Mucosa of descending colon (tissue), 3 donors: ENCODE measurements around the gene LEUTX. TPM values are rescaled to one million over a fixed set of nuclear protein-coding genes. Genes with fewer than 3 reads are reported as not detected.

ENCODE experiments used
- ATAC-seq: fragments of 200-7000 bp; cut with Tn5 transposase; one replicate; pipeline ENCODE4 v1.9.1; 2020; ENCODE audit warnings: mild to moderate bottlenecking, moderate library complexity
- DNase-seq, 3 donors: peaks; one replicate each; pipeline ENCODE4 v3.0.0-alpha.2; 2020
- H3K36me3 ChIP-seq: fragments of 200-600 bp; one replicate; pipeline ENCODE4 v1.8.0; 2021; ENCODE audit warnings: low read depth, mild to moderate bottlenecking
- H3K4me1 ChIP-seq: fragments of 200-600 bp; one replicate; pipeline ENCODE4 v1.8.0; 2021; ENCODE audit warnings: low read depth, mild to moderate bottlenecking
- H3K4me3 ChIP-seq: fragments of 200-600 bp; one replicate; pipeline ENCODE4 v1.8.0; 2021; ENCODE audit warnings: mild to moderate bottlenecking
- H3K9me3 ChIP-seq: fragments of 200-600 bp; one replicate; pipeline ENCODE4 v1.8.0; 2021; ENCODE audit warnings: mild to moderate bottlenecking
- CTCF ChIP-seq: fragments of 200-600 bp; IDR thresholded peaks from one replicate; pipeline ENCODE4 v1.8.0; 2022; ENCODE audit warnings: antibody characterized with exemption, mild to moderate bottlenecking
- intact Hi-C, 2 donors: fragments of 100-400 bp; cut with DNase I in 1 of 2; cut with micrococcal nuclease in 1 of 2; formaldehyde crosslinking; loops; one replicate each; pipeline versions ENCODE4 v1.11.0 to v1.11.1; 2022; cut with DNase I, micrococcal nuclease
- total RNA-seq, 3 donors: library from RNA; stranded (reverse); fragmentation: NEBNext Ultra II Directional in 2 of 3; extraction: Animal tissue kit (Norgen Biotek cat#: 25700) in 2 of 3; gene quantifications; one replicate each; pipeline versions ENCODE4 v1.2.1 to v1.2.4, GENCODE V29; 2021 to 2023
- donor health status: DM: no; HTN: no; CAD: no; lungs with moderate emphysema.
- donor health status: DM: no; HTN: no; CAD: no.
- donor health status: DM: no; HTN: yes; CAD: no.

The LEUTX gene
- total RNA-seq, 3 donors from 2014 or later: not detected

- ATAC-seq (no peak), DNase-seq (no peak)
- intact Hi-C loops: no loop called here
- no peak for TF ChIP-seq CTCF
- Histone ChIP-seq H3K9me3 (no peaks in the 10 kb centered on the region), H3K36me3 (no peaks in the 10 kb centered on the region), H3K4me1 (no peaks in the 10 kb centered on the region), H3K4me3 (no peak overlapping the region)
Observed at GRCh38 chr19:39737351-39737750, 41.3 kb upstream of the LEUTX start.

GRCh38 chr19:39737891-39738290, 40.8 kb upstream of the LEUTX start, which contains the start of gene CLC:
CLC (minus strand) TSS chr19:39738029; CDS start chr19:39737952, 77 bp downstream.
- Histone ChIP-seq H3K4me1 (no peaks in the 10 kb centered on the region), H3K9me3 (no peaks in the 10 kb centered on the region), H3K4me3 (no peak within 1 kb of the TSS), H3K36me3 (no peaks in the 10 kb centered on the region)
- DNase-seq (no peak), ATAC-seq (no peak)
- intact Hi-C loops: no loop called here
- TF ChIP-seq CTCF: no peak

- no peaks in the 10 kb centered on the region for H3K36me3 ChIP-seq
- H3K4me1 ChIP-seq: no peaks in the 10 kb centered on the region
- DNase-seq (no peak), ATAC-seq (no peak)
- intact Hi-C loops: no loop called here
- H3K4me3 ChIP-seq: no peak overlapping the region
- H3K9me3 ChIP-seq: no peaks in the 10 kb centered on the region
- TF ChIP-seq CTCF: no peak
Observed at GRCh38 chr19:39738814-39739213, 39.8 kb upstream of the LEUTX start.

- Histone ChIP-seq H3K4me3 (no peak overlapping the region), H3K36me3 (no peaks in the 10 kb centered on the region), H3K4me1 (no peaks in the 10 kb centered on the region), H3K9me3 (no peaks in the 10 kb centered on the region)
- no peak for DNase-seq
- intact Hi-C loops: no loop called here
- ATAC-seq: no peak
- no peak for TF ChIP-seq CTCF
Observed at GRCh38 chr19:39740395-39740794, 38.3 kb upstream of the LEUTX start.

- no peak for TF ChIP-seq CTCF
Observed at GRCh38 chr19:39745643-39746042, 33.0 kb upstream of the LEUTX start.

GRCh38 chr19:39746836-39747529, 31.7 kb upstream of the LEUTX start:
- Histone ChIP-seq H3K4me3 (no peak overlapping the region), H3K4me1 (no peaks in the 10 kb centered on the region), H3K9me3 (no peaks in the 10 kb centered on the region), H3K36me3 (no peaks in the 10 kb centered on the region)
- ATAC-seq: no peak
- DNase-seq: no peak
- intact Hi-C loops: no loop called here
- TF ChIP-seq CTCF: no peak

More at GRCh38 chr19:39745643-39746042, 33.0 kb upstream of the LEUTX start:
- no peak overlapping the region for H3K4me3 ChIP-seq
- H3K9me3 ChIP-seq: no peaks in the 10 kb centered on the region
- intact Hi-C loops: no loop called here
- DNase-seq: no peak
- no peaks in the 10 kb centered on the region for H3K4me1 ChIP-seq
- no peaks in the 10 kb centered on the region for H3K36me3 ChIP-seq
- no peak for ATAC-seq
